ENCODE data around the gene TNIK.

GRCh38 chr3:171279972-171280371 is 180.2 kb downstream of the TNIK start:
- TF ChIP-seq CTCF (conservative IDR thresholded peaks at IDR 0.05; ENCODE audit: low read depth, low read length) (no peak), EZH2 (IDR thresholded peaks at IDR 0.05; ENCODE audit: low read length, unreplicated experiment) (no peak), EZH2phosphoT487 (IDR thresholded peaks at IDR 0.05; ENCODE audit: borderline replicate concordance, low read length) (no peak)
